HG02588 (cell line): ENCODE results near the gene MIPOL1.
A peak's percentile ranks its signal among the peaks of the same experiment; 100 is the strongest.
"Not testable (repeated sequence)": the region's sequence is repeated elsewhere in the genome, so short reads cannot be mapped to it uniquely, and the experiment has no call there.

Experiments used
- ATAC-seq: cut with Tn5 transposase; IDR thresholded peaks from one replicate; pipeline ENCODE4 v1.9.1; 2021; ENCODE audit warnings: mild to moderate bottlenecking, moderate library complexity; ENCODE audit not compliant: unreplicated experiment

MIPOL1 gene, protein sequence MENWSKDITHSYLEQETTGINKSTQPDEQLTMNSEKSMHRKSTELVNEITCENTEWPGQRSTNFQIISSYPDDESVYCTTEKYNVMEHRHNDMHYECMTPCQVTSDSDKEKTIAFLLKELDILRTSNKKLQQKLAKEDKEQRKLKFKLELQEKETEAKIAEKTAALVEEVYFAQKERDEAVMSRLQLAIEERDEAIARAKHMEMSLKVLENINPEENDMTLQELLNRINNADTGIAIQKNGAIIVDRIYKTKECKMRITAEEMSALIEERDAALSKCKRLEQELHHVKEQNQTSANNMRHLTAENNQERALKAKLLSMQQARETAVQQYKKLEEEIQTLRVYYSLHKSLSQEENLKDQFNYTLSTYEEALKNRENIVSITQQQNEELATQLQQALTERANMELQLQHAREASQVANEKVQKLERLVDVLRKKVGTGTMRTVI

DNA sequence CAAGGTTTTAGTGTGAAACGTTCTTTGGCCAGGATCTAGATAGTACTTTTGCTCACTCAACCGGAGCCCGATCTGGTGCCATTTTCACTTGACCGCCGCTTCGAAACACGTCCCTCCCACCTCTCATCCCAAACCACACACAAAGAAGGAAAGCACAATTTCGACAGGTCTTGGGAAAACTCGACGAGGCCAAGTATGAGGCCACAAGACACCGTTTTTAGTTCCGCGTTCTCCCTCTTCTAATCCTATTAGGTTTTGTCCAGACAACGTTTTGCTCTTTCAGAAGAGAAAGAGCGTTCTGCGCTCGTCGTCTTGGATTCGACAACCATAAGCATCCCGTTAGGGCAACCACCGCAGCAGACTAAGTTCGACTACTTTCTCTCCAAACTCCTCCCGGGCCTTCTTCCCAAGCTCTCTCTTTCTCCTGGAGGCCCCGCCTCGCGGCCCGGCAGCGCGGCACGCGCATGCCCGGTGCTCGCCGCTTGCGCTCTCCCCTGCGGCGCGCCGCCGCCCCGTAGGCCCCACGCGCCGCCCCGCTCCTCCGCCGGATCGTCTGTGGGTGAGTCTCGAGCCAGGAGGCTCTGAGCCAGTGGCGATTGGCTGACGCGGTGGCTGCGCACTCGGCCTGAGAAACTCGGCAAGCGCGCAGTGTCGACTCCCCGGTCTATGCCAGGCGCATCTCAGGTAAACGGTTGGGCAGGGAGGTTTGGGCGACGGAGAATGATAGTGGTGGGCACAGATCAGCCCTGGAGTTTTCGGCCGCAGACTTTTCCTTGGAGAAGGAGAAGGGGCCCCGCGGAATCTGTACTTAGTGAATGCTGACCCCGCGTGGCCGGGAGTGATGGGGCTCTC, at the start of gene MIPOL1:
TSS of gene MIPOL1 (plus strand) at position 517 of the 852 bp plus-strand sequence. CDS start 49,952 bp downstream, outside the sequence.
- peak; percentile 81 for ATAC-seq

DNA sequence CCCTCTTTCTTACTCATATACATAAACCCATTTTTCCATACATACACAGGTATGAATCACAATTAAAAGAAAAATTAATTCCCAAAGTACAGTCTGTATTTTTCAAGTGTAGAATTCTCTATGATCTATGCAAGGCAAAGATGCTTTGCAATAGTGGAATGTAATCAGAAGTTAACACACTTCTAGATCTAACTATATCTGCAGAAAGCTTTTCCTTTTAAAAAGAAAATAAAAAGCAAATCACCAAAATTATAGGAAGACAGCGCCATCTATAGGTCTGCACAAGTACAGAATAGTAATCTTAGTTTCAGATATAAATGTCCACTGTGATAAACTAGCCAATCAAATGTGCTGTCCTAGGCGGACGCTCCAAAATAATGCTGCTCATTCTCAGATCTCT, 47.3 kb upstream of the MIPOL1 start:
- no peak for ATAC-seq

DNA sequence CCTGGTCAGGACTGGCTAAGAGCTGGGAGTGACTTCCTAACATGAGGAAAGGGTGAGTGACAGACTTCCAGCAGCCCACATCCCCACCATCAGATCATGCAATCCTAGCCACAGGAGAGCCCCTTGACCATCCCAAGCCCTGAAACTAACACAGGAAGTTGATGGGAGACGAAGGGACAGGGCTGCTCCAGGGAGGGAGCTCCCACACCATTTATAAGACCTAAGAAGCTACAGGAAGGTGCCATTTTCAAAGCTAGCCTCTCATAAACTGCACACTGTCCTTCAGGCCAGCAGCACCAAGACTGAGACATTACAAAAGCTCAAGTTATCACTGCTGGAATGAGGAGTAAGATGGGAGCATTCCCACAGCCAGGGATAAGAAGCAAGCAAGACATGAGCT, 44.7 kb upstream of the MIPOL1 start:
- no peak for ATAC-seq

DNA sequence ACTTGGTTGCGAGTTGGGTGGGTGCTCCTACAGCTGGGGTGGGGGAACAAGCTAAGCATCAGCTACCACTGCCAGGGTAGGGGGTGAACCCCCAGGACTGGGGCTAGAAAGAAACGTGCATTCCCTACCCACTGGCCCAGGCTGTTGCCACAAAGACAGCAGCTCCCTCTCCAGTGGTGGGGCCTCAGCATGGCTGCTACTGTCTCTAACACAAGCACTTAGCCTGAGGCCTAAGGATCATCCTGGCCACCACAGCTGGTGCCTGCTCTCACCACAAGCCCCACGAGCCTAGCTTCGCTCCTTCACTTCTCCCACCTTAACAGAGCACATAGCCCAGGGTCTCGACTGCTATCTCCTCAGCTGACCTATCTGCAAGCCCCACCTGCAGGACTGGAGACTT, 44.3 kb upstream of the MIPOL1 start:
- ATAC-seq = no peak

DNA sequence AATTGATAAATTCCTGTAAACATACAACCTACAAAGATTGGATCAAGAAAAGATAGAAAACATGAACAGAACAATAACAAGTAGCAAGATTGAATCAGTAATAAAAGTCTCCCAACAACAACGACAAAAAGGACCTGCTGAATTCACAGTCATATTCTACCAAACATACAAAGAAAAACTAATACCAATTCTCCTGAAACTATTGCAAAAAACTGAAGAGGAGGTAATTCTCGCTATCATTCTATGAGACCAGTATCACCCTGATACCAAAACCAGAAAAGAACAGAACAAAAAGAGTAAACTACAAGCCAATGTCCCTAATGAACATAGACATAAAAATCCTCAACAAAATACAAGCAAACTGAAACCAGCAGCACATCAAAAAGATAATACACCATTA, 39.8 kb upstream of the MIPOL1 start:
- no peak for ATAC-seq

DNA sequence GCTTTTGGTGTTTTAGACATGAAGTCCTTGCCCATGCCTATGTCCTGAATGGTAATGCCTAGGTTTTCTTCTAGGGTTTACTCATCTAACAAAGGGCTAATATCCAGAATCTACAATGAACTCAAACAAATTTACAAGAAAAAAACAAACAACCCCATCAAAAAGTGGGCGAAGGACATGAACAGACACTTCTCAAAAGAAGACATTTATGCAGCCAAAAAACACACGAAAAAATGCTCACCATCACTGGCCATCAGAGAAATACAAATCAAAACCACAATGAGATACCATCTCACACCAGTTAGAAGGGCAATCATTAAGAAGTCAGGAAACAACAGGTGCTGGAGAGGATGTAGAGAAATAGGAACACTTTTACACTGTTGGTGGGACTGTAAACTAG, 35.4 kb upstream of the MIPOL1 start:
- ATAC-seq = not testable (repeated sequence)

DNA sequence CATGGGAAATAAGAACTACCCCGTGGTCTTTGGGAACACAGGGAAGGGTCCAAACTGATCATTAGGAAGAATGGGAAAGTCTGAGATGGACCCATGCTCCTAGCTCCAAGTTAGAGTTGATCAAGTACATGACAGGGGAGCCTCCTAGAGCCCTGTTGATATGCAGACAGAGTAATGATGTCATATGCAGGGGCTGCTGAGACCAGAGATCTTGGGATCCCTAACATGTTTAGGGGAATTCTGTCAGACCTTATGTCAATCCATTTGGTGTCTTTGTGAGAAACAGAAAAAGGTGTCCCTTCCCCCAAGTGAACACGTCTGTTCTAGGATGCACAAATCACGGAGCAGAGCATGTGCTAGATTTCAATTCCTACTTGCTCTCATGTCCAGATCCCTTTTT, 31.9 kb upstream of the MIPOL1 start:
- no peak for ATAC-seq

DNA sequence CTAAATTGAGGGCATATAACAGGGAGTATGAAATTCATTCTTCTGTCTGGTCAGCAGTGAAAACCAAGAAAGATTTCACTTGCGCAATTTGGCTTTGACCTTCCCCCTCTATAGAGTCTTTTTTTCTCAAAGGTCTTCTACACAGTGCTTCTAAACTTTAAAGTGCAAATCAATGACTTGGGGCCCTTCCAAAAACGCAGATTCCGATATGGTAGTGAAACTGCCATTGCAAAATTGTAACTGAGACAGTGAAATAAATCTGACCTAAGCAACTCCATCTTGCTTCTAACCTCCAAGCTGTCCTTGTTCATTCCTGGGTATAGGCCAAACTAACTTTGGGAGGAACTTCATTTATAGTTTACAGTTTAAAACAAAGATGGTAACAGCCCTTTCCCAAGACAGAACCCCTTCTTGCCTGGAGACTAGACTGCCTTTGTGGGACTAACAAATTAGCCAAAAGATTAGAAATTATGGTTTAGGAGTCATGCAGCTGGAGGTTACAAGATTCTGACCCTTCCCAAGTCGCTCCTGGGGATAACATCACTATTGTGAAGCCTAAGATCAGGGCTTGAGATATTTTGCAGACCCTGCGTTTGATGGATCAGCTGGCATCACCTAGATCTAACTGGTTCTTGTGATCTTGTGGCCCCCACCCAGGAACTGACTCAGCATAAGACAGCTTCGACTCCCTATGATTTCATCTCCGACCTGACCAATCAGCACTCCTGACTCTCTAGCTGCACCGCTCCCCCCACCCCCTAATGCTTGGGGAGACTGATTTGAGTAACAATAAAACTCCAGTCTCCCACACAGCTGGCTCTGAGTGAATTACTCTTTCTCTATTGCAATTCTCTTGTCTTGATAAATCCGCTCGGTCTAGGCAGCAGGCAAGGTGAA, 30.3 kb upstream of the MIPOL1 start:
- no peak for ATAC-seq

DNA sequence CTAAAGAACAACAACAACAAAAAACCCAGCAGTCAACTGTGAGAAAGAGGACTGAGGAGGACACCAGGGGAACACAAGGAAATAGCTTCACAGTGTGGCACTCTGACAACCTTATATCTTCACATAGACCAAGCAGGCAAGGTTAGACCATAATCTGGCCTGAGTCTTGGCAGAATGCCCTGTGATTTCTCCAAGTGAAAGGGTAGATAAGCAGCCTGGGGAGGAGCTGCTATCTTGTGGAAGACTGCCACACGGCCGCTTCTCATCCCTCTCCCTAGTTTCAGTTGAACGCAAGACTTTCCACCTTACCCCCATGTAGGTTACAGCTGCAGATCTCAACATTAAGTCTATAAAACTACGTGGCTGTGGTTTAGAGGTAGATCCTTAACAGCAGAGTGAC, 29.0 kb upstream of the MIPOL1 start:
- no peak for ATAC-seq

DNA sequence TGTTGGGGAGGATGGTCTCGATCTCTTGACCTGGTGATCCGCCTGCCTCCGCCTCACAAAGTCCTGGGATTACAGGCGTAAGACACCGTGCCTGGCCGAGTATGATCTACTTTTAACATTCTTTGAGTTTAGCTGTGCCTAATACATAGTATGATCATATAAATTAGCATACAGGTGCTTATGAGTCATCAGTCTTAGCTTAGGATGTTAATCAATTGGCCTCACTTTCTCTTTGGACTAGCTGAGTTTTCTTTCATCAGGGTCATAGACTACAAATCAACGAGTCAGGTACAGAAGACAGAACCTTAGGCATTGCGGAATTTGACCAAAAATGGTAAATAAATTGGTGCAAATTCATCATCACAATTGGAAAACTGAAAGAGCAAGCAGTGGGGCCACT, 27.5 kb upstream of the MIPOL1 start:
- no peak for ATAC-seq

DNA sequence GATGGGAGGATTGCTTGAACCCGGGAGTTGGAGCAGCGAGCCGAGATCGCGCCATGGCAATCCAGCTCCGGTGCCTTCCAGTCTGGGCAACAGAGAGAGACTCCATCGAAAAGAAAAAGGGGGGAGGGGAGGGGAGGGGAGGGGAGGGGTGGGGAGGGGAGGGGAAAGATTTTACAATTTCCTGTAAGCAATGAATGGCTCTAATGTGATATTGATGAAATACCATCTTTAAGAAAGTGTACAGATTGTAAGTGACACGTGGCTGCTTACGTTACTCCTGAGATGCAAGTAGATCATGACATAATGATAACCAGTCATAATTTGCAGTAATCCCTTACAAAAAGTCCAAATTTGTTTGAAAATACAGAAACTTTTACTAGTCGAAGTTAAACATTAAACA, 26.7 kb upstream of the MIPOL1 start:
- no peak for ATAC-seq

DNA sequence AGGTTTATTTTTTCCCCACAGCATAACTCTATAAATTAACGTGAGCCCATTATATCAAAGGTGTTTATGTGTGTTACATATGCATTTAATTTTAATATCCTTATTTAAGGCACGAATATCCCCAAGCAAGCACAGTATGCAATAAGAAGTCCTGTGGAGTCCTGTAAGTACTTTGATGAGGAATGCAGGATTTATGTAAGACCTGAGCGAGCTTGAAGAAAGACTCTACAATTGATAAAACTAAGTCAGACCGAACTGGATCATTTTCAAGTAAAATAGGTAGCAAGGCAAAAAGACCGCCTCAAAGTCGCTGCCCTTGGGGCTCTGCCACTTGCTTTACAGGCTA, 26.1 kb upstream of the MIPOL1 start:
- ATAC-seq = no peak

DNA sequence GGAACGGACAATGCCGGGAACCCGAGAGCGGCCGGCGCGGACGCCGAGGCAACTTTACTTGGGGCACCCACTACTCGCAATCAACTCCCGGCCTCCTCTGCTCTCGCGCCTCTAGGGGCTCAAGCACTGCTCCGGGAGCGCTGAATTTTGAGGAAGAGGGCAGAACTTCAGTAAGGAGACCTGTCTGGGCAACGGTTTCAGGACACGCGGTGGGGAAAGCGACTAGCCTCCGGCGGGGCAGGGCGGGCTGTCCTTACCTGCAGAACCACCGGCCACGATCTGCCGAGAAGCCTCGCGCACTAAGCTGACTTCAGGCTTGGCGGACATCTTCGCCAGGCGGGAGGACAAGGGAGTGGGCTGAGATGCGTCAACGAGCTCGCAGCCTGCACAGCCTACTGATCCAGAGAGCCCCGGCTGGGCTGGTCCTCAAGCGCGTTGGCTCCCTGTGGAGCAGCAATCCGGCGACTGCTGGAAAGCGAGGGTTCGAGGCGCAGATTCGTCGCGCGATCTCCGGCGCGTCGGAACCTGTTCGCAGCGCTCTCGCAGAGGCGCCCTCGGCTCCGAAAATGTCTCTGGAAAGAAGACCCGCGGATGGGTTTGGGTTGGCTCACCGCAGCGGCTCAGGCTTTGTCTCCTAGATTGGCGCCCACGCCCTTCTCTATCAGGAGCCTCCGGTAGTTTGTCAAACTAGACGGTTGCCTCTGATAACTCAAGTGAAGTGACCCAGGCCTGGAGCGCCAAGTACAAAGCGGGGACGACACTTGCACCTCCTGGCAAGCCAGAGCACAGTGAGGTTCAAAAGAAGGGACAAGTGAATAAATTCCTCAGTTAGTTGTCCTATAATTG, 25.5 kb upstream of the MIPOL1 start, which contains the start of gene SLC25A21:
TSS of gene SLC25A21 (minus strand) at position 583 of the 846 bp plus-strand sequence.
- ATAC-seq = no peak

DNA sequence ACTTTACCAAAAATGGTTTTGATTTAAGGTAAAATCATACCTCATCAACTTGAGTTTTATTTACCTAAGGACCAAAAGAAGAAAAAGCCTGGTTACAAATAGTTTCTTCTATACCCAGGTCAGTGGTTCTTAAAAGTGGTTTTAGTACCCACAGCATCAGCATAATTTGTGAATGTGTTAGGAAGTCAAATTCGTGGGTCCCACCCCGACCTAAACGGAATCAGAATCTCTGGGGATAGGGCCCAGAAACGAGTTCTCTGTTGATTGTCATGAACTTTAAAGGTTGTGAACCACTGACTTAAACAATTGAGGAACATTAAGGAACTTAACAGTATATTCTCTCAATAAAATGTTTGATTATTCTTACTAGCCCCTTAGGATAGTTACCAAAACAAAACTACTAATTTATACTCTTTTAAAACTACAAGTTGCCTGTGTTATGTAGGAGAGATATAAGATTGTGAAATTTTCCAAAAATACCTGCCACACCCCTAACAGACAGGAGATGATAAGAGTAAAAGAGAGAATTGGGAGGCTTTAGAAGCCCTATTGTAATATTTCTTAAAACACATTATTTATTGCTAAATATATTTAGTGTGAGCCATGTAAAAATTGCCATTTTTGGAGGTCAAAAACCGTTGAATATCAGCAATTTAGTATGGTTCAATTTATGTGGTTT, 24.7 kb upstream of the MIPOL1 start:
- ATAC-seq = no peak

DNA sequence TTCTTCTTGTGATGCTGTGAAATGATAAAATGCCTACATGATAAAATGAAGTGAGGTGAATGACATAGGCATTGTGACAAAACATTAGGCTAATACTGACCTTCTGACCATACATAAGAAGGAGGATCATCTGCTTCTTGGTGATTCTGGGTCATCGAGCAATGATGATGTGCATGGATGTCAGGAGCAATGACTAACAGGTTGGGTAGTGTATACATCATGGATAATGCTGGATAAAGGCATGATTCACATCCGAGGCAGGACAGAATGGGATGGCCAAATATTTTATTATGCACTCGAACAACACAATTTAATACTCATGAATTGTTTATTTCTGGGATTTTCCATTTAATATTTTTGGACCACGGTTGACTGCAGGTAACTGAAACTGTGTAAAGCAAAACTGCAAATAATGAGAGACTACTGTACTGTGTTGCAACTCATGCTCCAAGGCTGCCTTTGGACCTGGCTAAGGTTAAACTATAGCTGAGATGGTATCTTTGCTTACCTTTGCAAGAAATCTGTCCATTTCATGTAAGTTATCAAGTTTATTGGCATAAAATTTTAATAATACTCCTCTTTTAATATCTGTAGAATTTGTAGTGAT, 17.7 kb upstream of the MIPOL1 start:
- ATAC-seq = no peak

DNA sequence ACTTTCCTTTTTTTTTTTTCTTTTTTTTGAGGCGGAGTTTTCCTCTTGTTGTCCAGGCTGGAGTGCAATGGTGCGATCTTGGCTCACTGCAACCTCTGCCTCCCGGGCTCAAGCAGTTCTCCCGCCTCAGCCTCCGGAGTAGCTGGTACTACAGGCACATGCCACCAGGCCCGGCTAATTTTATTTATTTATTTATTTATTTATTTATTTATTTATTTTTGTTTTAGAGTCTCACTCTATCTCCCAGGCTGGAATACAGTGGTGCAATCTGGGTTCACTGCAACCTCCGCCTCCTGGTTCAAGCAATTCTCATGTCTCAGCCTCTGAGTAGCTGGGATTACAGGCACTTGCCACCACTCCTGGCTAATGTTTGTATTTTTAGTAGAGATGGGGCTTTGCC, 16.9 kb upstream of the MIPOL1 start:
- not testable (repeated sequence) for ATAC-seq

DNA sequence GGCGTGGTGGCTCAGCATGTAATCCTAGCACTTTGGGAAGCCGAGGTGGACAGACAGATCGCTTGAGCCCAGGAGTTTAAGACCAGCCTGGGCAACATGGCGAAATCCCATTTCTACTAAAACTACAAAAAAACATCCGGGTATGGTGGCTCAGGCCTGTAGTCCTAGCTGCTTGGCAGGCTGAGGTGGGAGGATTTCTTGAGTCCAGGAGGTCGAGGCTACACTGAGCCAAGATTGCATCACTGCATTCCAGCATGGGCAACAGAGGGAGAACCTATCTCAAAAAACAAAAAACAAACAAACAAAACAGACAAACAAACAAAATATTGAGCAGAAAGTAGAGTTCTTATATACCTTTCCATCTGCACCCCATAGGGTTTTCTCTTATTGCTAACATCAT, 16.3 kb upstream of the MIPOL1 start:
- ATAC-seq = no peak

DNA sequence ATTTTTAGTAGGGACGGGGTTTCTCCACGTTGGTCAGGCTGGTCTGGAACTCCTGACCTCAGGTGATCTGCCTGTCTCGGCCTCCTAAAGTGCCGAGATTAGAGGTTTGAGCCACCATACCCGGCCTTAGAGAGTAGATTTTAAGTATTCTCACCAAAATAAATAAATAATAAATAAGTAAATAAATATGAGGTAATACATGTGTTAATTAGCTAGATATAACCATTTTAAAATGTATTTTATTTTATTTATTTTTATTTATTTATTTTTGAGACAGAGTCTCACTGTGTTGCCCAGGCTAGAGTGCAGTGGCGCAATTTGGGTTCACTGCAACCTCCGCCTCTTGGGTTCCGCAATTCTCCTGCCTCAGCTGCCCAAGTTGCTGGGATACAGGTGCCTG, 13.2 kb upstream of the MIPOL1 start:
- not testable (repeated sequence) for ATAC-seq

DNA sequence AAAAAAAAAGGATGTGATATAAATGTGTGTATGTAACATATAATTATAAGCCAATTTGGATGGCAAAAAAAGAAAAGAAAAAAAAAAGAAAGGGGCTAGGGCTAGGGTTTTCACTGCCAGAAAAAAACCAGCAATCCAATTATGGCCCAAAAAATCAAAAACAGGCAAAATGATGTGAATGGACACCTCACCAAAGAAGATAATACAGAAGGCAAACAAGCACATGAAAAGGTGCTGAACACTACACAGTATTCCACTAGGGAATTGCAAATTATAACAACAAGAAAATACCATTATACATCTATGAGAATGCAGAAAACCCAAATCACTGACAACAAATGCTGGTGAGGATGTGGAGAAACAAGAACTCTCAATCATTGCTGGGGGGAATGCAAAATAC, 12.1 kb upstream of the MIPOL1 start:
- no peak for ATAC-seq
